MM.1S (cell line): ENCODE data around the gene KRTAP6-1.

Experiments
- DNase-seq: peaks from one replicate; pipeline ENCODE4 v3.0.0-alpha.2; 2015
- H2AFZ ChIP-seq: fragments of 300-600 bp; sonication (generic); 2 replicates; pipeline ENCODE4 v1.6.0; 2016; ENCODE audit warnings: antibody characterized with exemption, low read length
- H3F3A ChIP-seq: fragments of 300-600 bp; sonication (generic); 2 replicates; pipeline ENCODE4 v1.6.1; 2016; ENCODE audit warnings: mild to moderate bottlenecking, antibody characterized with exemption, low read length, moderate library complexity, mixed read lengths; ENCODE audit not compliant: insufficient read depth
- H3K27ac ChIP-seq: fragments of 300-600 bp; sonication (generic); 2 replicates; pipeline ENCODE4 v1.5.1; 2016; ENCODE audit warnings: mild to moderate bottlenecking, low read length
- H3K27me3 ChIP-seq: fragments of 300-600 bp; sonication (generic); replicated peaks from 2 replicates; pipeline ENCODE4 v1.6.0; 2016; ENCODE audit warnings: low read length; ENCODE audit not compliant: insufficient read depth
- H3K36me3 ChIP-seq: fragments of 300-600 bp; sonication (generic); replicated peaks from 2 replicates; pipeline ENCODE4 v1.6.1; 2016; ENCODE audit warnings: mild to moderate bottlenecking, low read length, mixed read lengths; ENCODE audit not compliant: insufficient read depth
- H3K4me1 ChIP-seq: fragments of 300-600 bp; sonication (generic); 2 replicates; pipeline ENCODE4 v1.6.1; 2016; ENCODE audit warnings: low read length, mixed read lengths
- H3K4me2 ChIP-seq: fragments of 300-600 bp; sonication (generic); 2 replicates; pipeline ENCODE4 v1.6.0; 2016; ENCODE audit warnings: low read depth, low read length
- H3K4me3 ChIP-seq: fragments of 300-600 bp; sonication (generic); 2 replicates; pipeline ENCODE4 v1.5.1; 2016; ENCODE audit warnings: low read length, mixed read lengths
- H3K79me2 ChIP-seq: fragments of 300-600 bp; sonication (generic); 2 replicates; pipeline ENCODE4 v1.6.1; 2016; ENCODE audit warnings: mixed run types, low read length, mixed read lengths
- H3K9ac ChIP-seq: fragments of 300-600 bp; sonication (generic); 2 replicates; pipeline ENCODE4 v1.6.1; 2016; ENCODE audit warnings: low read length, mixed read lengths
- H3K9me2 ChIP-seq: fragments of 300-600 bp; sonication (generic); replicated peaks from 2 replicates; pipeline ENCODE4 v1.6.1; 2016; ENCODE audit warnings: mild to moderate bottlenecking, low read length, mixed read lengths; ENCODE audit not compliant: insufficient read depth
- H3K9me3 ChIP-seq: fragments of 300-600 bp; sonication (generic); replicated peaks from 2 replicates; pipeline ENCODE4 v1.6.1; 2016; ENCODE audit warnings: mild to moderate bottlenecking, low read length, mixed read lengths; ENCODE audit not compliant: insufficient read depth
- H4K20me1 ChIP-seq: fragments of 300-600 bp; sonication (generic); 2 replicates; pipeline ENCODE4 v1.6.1; 2016; ENCODE audit warnings: mild to moderate bottlenecking, low read length, moderate library complexity, mixed read lengths; ENCODE audit not compliant: insufficient read depth
- CTCF ChIP-seq: fragments of 300-600 bp; sonication (generic); IDR thresholded peaks from 2 replicates; pipeline ENCODE4 v1.5.1; 2016; ENCODE audit warnings: antibody characterized with exemption, low read length, mixed read lengths
- EZH2 ChIP-seq: fragments of 300-600 bp; sonication (generic); optimal IDR thresholded peaks from 2 replicates; pipeline ENCODE3; 2017; ENCODE audit warnings: low read depth, mild to moderate bottlenecking, antibody characterized with exemption, low read length, mixed read lengths
- EZH2phosphoT487 ChIP-seq: fragments of 300-600 bp; sonication (generic); IDR thresholded peaks from 2 replicates; pipeline ENCODE4 v1.6.1; 2018; ENCODE audit warnings: antibody characterized with exemption, low read length

Gene KRTAP6-1

GRCh38 chr21:30616125-30616524 is 2.4 kb upstream of the KRTAP6-1 start, which contains the start of gene KRTAP20-1:
Gene KRTAP20-1, plus strand, starts transcription at chr21:30616425. Its CDS starts 30 bp downstream, at chr21:30616455.
- Histone ChIP-seq H3K36me3 (no peaks in the 10 kb centered on the region), H3K4me3 (no peak within 1 kb of the TSS), H3F3A (no peaks in the 10 kb centered on the region), H4K20me1 (no peaks in the 10 kb centered on the region), H2AFZ (no peak within 1 kb of the TSS), H3K9me2 (no peaks in the 10 kb centered on the region), H3K4me1 (peaks cover 9% of the 10 kb centered on the region), H3K27ac (no peak within 1 kb of the TSS), H3K79me2 (no peaks in the 10 kb centered on the region), H3K4me2 (no peak within 1 kb of the TSS), H3K27me3 (no peaks in the 10 kb centered on the region), H3K9me3 (no peaks in the 10 kb centered on the region), H3K9ac (no peak within 1 kb of the TSS)
- TF ChIP-seq EZH2phosphoT487, result no peak
- no peak for TF ChIP-seq EZH2
- TF ChIP-seq CTCF, result no peak
- DNase-seq, result no peak

- Histone ChIP-seq H3K4me3 (no peak overlapping the region), H3K79me2 (no peaks in the 10 kb centered on the region), H3K27ac (no peak overlapping the region), H3K27me3 (no peaks in the 10 kb centered on the region), H3F3A (no peaks in the 10 kb centered on the region), H3K9me3 (no peaks in the 10 kb centered on the region), H3K4me2 (no peak overlapping the region), H3K9ac (no peak overlapping the region), H3K4me1 (peaks cover 9% of the 10 kb centered on the region), H2AFZ (no peak overlapping the region), H3K9me2 (no peaks in the 10 kb centered on the region), H4K20me1 (no peaks in the 10 kb centered on the region), H3K36me3 (no peaks in the 10 kb centered on the region)
- no peak for DNase-seq
- no peak for TF ChIP-seq EZH2
- TF ChIP-seq EZH2phosphoT487, result no peak
- TF ChIP-seq CTCF, result no peak
These were observed 1.5 kb upstream of the KRTAP6-1 start for GRCh38 chr21:30615199-30615598.

GRCh38 chr21:30612132-30612531 is 1.6 kb downstream of the KRTAP6-1 start:
- Histone ChIP-seq H3K4me3 (no peak overlapping the region), H4K20me1 (no peaks in the 10 kb centered on the region), H3K9ac (no peak overlapping the region), H3K27me3 (no peaks in the 10 kb centered on the region), H3K27ac (no peak overlapping the region), H3K4me2 (peak overlapping the region; percentile 24; the same call in 1 of the 2 replicates), H3K9me2 (no peaks in the 10 kb centered on the region), H3K79me2 (no peaks in the 10 kb centered on the region), H3K4me1 (peaks cover 9% of the 10 kb centered on the region), H2AFZ (no peak overlapping the region), H3K9me3 (no peaks in the 10 kb centered on the region), H3F3A (no peaks in the 10 kb centered on the region), H3K36me3 (no peaks in the 10 kb centered on the region)
- TF ChIP-seq CTCF (no peak), EZH2phosphoT487 (no peak), EZH2 (no peak)
- DNase-seq, result peak; percentile 53
